GM18858 (cell line): ENCODE measurements around the gene CTRB2.
"Not testable (repeated sequence)": the region's sequence is repeated elsewhere in the genome, so short reads cannot be mapped to it uniquely, and the experiment has no call there.

Source experiments
- ATAC-seq: cut with Tn5 transposase; IDR thresholded peaks from one replicate; pipeline ENCODE4 v1.9.1; 2021; ENCODE audit not compliant: unreplicated experiment

Gene CTRB2

DNA sequence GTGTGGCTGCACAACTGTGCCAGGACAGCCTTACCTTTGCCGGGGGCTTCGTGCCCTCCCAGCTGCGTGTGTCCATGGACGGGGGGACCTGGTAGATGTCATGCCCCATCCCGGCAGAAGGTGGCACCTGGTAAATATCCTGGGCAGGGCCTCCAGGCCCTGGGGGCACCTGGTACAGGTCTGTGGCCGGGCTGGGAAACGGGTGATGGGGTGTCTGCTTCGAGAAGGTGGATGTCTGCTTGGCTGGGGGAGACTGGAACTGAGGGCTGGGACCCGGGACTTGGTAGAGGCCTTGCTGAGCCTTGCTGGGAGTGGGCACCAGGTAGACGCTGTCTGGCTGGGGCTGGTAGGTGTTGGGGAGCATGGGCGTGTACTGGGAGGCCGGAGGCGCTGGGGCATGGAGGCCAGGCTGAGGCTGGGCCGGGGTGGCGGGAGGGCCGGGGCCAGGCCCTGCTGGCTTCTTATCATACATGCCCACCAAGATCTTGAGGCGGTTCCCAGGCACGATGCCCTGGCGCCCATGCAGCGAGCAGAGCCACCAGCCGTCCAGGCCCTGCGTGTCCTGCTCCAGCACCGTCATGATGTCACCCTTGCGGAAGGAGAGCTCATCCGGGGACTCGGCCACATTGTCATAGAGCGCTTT is 35.6 kb upstream of the CTRB2 start:
- not testable (repeated sequence) for ATAC-seq

DNA sequence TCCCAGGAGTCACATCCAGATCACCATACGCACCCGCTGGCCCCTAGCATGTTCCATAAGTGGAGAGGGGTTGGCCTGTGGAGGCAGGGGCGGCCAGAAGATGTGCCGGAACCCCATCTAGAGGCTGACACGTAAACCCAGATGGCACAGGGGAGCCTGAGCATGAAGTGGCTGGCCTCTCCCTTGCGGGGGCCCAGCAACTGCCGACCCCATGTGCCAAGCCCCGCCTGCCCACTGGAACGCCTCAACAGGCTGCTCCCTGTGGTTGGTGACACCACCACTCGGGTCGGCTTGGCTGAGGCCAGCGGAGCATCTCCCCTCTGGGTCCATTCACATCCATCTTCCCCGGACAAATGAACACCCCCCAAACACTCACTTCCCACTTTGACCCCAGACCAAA is 35.0 kb upstream of the CTRB2 start:
- no peak for ATAC-seq

DNA sequence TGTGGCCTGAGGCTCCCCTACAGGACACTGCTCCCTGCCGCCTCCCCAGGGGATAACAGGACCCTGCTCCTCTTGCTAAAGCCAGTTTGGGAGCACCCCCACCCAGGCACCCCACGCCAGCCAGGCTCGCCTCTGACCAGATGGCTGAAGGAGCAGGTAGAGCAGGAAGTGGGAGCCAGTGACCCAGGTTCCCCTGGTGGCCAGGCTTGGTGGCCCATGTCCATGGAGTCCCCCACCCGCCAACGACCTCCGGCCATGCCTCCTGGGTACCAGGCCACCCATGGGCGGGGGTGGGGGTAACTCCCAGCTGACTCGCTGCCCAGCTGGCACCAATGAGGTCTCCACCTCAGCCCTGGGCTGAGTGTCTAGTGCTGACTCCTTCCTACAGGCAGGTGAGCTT is 34.5 kb upstream of the CTRB2 start:
- ATAC-seq = no peak

DNA sequence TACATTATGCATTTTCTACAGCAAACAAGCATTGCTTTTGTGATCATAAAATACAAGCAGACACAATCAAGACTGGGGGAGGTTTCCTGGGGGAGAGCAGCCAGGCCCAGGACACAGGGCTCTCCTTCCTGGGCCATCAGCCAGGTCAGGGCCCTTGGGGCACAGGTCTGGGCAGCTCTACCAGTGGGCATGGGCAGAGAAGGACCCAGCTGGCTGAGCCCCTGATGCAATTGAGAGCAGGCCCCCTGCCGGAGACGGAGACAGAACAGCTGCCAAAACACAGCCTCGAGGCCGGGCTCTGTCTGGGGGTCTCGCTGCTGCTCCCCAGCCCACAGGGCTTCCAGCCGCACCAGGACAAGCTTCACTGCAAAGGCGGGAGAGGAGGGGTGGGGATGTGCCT is 33.7 kb upstream of the CTRB2 start:
- not testable (repeated sequence) for ATAC-seq

DNA sequence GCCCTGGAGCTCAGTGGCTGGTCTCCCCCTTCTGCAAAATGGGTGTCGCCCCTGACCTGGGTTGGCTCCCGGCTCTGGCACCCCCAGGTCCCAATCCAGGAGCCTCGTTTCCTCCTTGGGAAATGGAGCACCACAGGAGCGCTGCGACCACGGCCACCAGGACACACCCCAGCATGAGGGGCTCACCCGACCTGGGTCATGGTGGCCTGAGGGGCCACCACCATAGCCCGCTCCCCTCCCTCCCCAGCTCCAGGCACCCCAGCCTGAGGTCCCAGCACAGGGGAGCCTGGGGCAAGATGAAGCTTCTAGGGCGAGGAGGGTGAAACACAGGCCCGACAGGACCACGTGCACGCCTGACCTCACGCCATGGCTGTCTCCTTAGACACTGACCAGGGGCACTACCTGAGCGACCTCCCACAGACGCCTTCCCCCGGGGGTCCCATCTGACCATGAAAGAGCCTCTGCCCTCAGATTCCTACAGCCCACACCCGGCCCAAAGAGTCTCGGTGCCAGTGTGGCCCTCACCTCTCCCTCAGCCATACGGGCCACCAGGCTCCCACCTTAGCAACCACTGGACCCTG is 32.7 kb upstream of the CTRB2 start:
- ATAC-seq = no peak

DNA sequence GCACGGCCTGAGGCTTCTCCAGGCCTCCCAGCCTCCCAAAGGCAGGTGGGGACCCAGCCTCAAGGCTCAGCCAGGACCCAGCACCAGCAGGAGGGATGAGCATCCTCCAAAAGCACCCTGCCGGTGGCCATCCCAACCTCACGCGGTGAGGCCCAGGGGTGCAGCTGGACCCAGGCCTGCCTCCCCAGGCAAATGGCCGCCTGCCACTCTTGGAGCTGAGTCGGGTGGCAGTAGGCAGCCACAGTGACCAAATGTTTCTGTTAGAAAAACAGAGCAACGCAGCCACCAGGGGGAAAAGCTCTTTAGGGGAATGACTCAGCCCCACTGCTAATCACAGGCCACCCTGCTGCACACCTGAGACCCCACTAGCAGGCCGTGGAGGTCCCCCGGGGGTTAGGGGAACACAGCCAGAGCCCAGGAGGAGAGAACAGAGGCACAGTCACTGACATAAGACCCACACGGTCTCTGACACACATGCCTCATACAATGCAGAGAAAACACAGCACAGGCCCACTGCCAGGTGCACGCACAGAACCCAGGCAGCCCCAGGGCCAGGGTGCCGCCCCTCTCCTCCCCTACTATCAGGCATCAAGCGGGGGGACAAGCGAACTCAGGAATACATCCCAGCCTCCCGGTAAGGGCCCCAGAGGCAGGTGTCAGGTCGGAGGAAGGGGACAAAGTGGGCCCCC is 32.0 kb upstream of the CTRB2 start:
- no peak for ATAC-seq

DNA sequence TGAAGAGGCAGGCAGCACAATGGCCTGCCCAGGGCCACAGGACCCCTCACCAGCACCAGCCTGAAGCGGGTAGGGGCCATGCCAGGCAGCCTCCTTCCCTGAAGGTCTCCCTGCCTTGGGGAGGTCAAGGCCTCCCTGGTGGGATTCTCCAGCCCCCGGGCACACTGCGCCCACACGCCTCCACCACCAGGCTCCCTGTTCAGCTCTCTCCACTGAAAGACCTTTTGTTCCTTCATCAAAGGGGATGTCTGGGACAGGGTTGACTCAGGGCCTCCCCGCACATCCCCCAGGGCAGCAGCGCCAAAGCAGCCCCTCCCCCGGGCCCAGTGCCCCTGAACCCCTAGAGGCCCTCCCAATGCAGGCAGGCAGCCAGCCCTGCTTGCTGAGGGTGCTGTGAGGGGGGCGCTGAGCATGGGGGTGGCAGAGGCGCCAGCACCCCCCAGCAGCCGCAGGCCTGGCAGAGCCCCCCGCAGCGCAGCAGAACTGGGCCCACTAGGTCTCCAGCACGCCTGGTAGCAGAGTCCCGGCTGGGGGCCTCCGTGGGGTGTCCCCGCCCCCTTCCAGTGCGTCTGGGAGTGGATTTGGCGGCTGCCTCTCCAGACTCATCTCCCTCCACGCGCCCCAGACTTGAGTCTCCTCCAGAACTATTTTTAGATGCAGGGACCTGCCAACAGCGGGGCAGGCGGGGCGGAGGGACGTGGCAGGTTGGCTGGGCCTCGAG is 31.3 kb upstream of the CTRB2 start:
- no peak for ATAC-seq

DNA sequence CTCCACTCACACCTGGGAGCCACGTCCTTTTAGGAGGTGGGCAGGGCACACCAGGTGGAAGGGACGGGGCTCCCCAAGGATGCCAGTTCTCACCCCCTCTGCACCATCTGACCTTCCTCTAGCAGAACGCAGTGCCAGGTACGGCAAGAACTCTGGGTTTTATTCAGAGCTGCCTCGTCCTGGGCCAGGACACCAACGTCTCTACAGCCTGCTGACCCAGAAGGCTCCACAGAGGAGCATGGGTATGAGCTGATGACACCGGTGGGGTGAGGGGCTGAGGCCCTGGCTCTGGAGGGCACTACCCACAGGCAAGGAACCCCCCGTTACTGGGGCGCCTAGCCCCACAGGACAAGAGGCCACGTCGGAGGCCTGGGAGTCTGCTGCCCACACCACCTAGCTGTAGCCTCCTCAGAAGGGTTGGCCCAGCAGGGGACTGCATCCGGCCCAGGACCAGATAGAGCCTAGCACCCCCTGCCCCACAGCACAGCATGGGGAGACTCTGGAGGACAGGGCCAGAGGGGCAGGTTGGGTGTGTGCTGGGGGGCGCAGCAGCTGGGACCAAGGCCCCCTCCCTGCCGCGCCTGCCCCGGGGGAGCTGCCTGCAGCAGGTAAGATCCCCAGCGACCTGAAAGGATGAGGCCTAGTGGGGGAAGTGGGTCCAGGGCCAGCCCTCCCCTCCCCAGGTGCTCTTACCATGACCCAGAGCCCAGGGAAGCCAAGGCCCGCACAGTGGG is 30.6 kb upstream of the CTRB2 start:
- ATAC-seq = no peak

DNA sequence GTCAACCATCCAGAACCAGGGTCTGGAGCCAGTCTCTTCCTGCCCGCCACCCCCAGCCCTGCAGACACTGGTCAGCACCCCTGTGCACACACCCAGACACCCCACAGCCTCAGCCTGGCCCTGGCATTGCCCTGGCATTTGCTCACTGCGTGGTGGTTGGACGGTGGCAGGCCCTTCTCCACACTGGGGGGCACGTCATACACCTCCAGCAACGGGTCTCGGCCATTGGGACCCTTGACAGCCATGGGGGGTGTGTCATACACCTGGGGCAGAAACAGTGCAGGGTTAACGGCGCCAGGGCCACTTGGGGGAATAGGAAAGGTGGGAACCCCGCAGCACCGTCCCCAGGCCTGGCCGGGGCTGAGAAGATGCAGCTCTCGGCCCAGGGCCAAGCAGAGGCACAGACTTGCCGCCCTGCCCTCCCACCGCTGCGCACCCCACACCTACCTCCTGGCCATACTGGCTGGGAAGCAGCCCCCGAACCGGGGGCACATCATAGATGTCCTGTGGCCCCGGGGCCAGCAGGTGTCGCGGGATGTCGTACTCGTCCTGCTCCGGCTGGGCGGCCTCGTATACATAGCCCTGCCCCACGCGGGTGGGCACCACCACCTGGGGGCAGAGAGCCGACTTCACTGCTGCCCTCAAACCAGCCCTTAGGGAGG is 29.9 kb upstream of the CTRB2 start:
- ATAC-seq = no peak

DNA sequence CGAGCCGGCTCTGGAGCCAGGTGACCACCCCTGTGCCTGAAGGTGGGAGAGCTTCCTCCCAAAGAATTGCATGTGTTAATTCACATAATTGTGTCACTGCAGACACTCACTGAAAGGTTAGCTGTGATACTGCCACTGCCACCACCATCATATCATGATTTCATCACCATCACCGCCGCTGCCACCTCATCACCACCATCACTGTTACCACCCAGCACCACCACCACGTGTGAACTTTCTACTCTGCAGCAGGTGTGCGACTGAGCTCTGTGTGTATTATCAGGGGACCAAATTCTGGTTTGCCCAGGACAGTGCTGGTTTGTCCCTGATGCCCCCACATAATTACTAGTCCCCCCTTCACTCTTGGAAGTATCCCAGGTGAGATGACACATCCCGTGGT is 29.3 kb upstream of the CTRB2 start:
- no peak for ATAC-seq

DNA sequence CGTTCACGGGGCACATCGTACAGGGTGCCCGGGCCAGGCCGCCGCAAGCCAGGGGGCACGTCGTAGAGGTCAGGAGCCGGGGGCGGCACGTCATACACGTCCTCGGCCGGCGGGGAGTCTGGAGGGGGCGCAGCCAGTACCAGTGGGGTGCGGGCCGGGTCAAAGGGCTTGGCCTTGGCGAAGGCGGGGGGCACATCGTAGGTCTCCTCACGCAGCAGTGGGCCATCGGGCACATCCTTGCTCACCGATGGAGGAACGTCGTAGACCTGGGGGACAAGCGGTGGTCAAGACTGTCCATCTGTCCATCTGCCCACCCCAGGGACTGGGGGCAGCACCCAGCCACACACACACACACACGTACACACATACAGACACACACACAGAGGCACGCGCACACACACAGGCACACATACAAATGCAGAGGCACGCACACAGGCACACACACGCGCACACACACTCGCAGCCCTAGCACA is 28.8 kb upstream of the CTRB2 start:
- ATAC-seq = no peak

DNA sequence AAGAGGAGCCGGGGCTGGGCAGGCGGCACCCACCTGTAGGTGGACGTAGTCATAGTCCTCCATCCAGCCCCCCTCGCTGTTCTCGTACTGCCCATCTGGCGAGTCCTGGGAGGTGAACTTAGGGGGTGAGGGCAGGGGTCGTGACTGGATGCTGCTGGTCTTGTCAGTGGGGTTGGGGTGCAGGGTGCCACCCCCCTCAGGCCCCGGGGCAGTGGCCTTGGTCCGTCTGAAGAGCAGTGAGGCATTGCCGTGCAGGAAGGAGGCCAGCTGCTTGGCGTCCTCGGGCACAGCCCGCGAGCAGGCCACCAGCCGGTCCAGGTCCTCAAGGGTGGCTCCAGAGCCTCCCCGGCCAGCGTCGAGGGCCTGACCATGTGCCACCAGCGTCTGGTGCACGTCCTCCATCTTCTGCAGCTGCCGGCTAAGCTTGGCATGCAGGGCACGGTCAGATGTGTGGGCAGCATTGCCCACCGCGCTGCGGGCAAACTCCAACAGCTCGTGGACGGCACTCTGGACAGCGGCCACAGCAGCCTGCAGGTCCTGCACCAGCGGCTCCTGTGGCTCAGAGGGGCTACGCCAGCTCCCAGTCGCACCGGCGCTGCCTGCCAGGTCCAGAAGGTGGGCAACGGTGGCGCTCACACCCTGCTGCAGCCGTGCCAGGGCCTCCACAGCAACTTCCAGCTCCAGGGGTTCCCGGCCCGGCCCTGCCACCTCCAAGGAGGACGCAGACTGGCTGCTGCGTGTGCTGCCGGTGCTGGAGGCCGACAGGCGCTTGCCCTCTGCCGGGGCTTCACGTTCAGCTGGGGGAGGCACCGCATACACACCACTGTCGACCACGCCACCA is 28.1 kb upstream of the CTRB2 start:
- ATAC-seq = no peak

DNA sequence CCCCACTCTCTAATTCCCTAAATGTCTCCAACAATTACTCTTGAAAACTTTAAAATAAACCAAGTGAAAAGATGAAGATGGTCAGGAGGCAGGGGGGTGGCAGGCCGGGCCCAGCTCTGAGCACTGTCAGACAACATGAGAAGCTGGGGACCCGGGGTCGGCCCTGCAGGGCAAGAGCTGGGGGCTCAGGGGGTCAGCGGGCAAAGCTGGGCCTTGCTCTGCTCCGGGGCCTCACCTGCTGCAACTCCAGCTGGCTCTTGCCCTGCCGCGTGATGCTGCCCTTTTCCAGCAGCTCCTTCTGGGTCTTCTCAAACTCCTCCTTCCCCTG is 26.6 kb upstream of the CTRB2 start:
- ATAC-seq = no peak

DNA sequence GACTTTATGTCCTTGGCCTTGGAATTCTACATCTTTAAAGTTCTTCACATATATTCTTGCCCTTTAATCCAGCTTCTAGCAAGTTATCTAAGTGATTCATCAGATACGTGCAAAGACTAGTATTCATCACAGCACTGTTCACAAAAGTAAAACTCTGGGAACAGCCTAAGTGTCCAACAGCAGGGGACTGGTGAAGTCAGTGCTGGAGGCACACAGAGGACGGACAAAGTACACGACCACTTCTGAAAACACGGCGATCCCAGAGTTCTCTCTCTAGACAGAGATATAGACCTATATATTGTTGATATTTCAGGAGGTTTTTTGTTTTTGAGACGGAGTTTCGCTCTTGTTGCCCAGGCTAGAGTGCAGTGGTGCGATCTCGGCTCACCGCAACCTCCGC is 24.6 kb upstream of the CTRB2 start:
- no peak for ATAC-seq

DNA sequence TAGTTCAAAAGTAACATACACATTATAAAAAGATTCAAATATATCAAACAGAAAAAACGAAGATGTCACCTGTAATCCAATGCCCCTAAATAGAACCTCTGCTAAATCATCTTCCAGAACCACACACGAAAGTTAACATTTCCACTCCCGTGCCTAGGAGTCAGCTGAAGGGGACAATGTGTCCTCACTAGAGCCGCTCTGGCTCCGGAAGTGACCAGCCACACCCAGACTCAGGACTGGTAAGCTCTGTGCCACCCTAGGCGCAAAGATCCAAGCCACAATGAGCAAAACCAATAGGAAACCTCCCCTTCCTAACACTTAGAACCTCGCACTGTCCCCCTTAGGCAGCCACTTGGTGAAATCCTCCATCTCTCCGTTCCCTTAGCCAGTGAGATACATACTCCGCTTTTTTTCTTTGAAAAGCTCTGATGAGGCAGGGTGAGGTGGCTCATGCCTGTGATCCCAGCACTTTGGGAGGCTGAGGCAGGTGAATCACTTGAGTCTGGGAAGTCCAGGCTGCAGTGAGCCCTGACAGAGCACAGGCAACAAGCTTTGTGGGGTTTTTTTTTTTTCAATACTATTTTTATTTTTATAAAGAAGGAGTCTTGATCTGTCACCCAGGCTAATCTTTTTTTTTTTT is 23.6 kb upstream of the CTRB2 start:
- no peak for ATAC-seq

DNA sequence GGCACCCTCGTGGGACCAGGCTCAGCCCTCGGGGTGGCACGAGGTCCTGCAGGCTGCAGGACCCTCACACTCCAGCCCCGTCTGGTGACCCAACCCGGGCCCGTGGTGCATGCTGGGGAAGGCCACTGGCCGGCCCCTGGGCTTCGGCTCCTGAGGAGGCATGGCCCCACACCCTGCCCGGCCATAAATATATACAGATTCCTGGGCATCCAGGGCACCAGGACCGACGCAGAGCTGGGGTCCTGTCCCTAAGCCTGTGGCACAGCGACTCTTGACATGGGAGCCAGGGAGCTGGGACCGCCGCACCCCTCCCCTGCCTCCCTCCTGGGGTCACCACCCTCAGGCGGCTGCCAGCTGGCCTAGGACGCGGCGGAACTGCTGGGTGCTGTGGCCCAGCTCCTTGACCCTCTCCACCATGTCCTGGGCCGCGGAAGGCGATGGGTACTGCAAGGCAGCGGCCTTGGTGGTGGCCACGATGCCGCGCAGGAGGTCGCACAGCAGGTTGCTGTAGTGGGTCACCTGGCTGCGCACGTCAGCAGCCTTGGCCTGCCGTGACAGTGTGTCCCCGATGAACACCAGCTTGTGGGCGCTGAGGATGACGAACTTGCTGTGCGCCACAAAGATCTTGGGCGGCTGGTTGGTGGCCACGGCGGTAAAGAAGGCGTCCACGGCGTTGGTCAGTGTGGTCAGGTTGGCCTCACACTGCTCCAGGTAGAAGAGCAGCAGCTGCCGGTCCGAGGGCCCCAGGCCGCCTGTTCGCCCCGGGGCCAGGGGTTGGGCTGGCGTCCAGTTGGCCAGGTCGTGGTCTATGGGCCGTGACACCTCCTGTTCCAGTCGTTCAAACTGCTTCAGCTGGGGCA is 22.4 kb upstream of the CTRB2 start:
- ATAC-seq = no peak

DNA sequence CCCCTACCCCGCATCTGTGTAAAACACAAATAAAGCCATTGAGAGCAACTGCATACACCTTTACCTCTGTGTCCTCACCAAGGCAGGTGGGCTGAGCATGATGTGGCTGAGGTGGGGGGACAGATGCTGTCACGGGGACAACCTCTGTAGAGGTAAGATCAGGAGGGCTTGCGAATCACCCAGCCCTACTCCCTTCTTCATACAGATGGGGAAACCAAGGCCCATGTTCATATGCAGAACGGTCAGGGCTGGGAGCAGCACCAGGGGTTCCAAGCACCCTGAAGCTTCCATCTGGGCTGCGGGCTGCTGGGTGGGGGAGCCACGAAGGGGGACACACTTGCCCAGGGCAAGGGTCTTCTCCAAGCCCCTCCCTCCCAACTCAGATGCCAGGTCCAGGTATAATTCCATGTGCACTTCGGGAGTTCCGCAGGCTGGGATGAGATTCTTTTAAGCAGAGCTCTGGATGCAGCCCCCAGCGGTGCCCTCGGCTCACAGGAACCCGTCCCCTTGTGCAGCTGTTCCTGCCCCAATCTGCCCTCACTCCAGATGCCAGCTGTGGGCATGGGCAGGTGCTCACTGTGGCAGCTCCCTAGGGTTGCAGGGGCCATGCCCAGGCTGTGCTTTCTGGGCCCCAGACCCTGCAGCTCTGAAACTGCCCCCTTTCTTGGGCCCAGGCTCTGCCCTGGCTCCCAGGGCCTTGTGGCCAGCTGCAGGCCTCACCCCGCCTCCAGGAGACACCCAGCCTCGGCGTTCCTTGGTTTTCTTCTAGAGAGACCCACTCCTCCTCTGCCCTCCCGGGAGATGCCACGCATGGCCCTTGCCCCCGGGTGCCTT is 21.4 kb upstream of the CTRB2 start:
- no peak for ATAC-seq
